ENCODE measurements around the gene MYH14. TPM values are rescaled to one million over a fixed set of nuclear protein-coding genes. Genes with fewer than 3 reads are reported as not detected.

The MYH14 gene
- total and polyA plus RNA-seq, 2 of the 13 experiments (the other 11 are each of a cell fraction or from before 2014, with no cell fraction given), result 5.5 to 5.8 TPM

- TF ChIP-seq SOX13 (IDR thresholded peaks at IDR 0.05), result no peak
- no peak for TF ChIP-seq SOX13 (CRISPR knock-in tag; conservative IDR thresholded peaks at IDR 0.05 in 1 of 2, IDR thresholded peaks at IDR 0.05 in 1 of 2)
- no peak for TF ChIP-seq ZNF253 (CRISPR knock-in tag; IDR thresholded peaks at IDR 0.05; ENCODE audit: borderline replicate concordance)
- TF ChIP-seq MYPOP (CRISPR knock-in tag; IDR thresholded peaks at IDR 0.05), result no peak; the same call in 1 of the 2 replicates
- TF ChIP-seq, protein P1, sequence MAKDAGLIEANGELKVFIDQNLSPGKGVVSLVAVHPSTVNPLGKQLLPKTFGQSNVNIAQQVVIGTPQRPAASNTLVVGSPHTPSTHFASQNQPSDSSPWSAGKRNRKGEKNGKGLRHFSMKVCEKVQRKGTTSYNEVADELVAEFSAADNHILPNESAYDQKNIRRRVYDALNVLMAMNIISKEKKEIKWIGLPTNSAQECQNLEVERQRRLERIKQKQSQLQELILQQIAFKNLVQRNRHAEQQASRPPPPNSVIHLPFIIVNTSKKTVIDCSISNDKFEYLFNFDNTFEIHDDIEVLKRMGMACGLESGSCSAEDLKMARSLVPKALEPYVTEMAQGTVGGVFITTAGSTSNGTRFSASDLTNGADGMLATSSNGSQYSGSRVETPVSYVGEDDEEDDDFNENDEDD (CRISPR knock-in tag; IDR thresholded peaks at IDR 0.05; ENCODE audit: borderline replicate concordance), result no peak
- no peak for TF ChIP-seq ZSCAN12 (CRISPR knock-in tag; IDR thresholded peaks at IDR 0.05)
- TF ChIP-seq SAP130 (CRISPR knock-in tag; IDR thresholded peaks at IDR 0.05; ENCODE audit: low read depth), result peak; percentile 30; the same call in 1 of the 2 replicates
- no peak for TF ChIP-seq ZFP62 (CRISPR knock-in tag; IDR thresholded peaks at IDR 0.05)
- TF ChIP-seq, protein P2, sequence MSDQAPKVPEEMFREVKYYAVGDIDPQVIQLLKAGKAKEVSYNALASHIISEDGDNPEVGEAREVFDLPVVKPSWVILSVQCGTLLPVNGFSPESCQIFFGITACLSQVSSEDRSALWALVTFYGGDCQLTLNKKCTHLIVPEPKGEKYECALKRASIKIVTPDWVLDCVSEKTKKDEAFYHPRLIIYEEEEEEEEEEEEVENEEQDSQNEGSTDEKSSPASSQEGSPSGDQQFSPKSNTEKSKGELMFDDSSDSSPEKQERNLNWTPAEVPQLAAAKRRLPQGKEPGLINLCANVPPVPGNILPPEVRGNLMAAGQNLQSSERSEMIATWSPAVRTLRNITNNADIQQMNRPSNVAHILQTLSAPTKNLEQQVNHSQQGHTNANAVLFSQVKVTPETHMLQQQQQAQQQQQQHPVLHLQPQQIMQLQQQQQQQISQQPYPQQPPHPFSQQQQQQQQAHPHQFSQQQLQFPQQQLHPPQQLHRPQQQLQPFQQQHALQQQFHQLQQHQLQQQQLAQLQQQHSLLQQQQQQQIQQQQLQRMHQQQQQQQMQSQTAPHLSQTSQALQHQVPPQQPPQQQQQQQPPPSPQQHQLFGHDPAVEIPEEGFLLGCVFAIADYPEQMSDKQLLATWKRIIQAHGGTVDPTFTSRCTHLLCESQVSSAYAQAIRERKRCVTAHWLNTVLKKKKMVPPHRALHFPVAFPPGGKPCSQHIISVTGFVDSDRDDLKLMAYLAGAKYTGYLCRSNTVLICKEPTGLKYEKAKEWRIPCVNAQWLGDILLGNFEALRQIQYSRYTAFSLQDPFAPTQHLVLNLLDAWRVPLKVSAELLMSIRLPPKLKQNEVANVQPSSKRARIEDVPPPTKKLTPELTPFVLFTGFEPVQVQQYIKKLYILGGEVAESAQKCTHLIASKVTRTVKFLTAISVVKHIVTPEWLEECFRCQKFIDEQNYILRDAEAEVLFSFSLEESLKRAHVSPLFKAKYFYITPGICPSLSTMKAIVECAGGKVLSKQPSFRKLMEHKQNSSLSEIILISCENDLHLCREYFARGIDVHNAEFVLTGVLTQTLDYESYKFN (CRISPR knock-in tag; conservative IDR thresholded peaks at IDR 0.05), result 0 out of 2 replicates have a peak, but pooled peaks have one; percentile 5
- 0 out of 2 replicates have a peak, but pooled peaks have one; percentile 49 for TF ChIP-seq ZNF556 (CRISPR knock-in tag; IDR thresholded peaks at IDR 0.05; ENCODE audit: borderline replicate concordance)
- TF ChIP-seq, protein P3, sequence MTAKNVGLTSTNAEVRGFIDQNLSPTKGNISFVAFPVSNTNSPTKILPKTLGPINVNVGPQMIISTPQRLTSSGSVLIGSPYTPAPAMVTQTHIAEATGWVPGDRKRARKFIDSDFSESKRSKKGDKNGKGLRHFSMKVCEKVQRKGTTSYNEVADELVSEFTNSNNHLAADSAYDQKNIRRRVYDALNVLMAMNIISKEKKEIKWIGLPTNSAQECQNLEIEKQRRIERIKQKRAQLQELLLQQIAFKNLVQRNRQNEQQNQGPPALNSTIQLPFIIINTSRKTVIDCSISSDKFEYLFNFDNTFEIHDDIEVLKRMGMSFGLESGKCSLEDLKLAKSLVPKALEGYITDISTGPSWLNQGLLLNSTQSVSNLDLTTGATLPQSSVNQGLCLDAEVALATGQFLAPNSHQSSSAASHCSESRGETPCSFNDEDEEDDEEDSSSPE (CRISPR knock-in tag; IDR thresholded peaks at IDR 0.05), result no peak
- TF ChIP-seq, protein P4, sequence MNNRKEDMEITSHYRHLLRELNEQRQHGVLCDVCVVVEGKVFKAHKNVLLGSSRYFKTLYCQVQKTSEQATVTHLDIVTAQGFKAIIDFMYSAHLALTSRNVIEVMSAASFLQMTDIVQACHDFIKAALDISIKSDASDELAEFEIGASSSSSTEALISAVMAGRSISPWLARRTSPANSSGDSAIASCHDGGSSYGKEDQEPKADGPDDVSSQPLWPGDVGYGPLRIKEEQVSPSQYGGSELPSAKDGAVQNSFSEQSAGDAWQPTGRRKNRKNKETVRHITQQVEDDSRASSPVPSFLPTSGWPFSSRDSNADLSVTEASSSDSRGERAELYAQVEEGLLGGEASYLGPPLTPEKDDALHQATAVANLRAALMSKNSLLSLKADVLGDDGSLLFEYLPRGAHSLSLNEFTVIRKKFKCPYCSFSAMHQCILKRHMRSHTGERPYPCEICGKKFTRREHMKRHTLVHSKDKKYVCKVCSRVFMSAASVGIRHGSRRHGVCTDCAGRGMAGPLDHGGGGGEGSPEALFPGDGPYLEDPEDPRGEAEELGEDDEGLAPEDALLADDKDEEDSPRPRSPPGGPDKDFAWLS (CRISPR knock-in tag; IDR thresholded peaks at IDR 0.05; ENCODE audit: borderline replicate concordance), result no peak
- no peak for TF ChIP-seq NFE2 (CRISPR knock-in tag; IDR thresholded peaks at IDR 0.05)
- TF ChIP-seq KDM2A (CRISPR knock-in tag; IDR thresholded peaks at IDR 0.05; ENCODE audit: borderline replicate concordance, low read depth), result peak; percentile 39; the same call in 1 of the 2 replicates
- TF ChIP-seq GABPB1 (CRISPR knock-in tag; IDR thresholded peaks at IDR 0.05), result peak; percentile 20
- no peak for TF ChIP-seq GZF1 (CRISPR knock-in tag; IDR thresholded peaks at IDR 0.05)
- no peak for TF ChIP-seq ZNF549 (CRISPR knock-in tag; IDR thresholded peaks at IDR 0.05)
Observed at GRCh38 chr19:50357178-50358100, 154.0 kb downstream of the MYH14 start (continued).
